ENCODE results near the gene RABL6.
"Not testable (repeated sequence)": the region's sequence is repeated elsewhere in the genome, so short reads cannot be mapped to it uniquely, and the experiment has no call there.

The RABL6 gene

DNA sequence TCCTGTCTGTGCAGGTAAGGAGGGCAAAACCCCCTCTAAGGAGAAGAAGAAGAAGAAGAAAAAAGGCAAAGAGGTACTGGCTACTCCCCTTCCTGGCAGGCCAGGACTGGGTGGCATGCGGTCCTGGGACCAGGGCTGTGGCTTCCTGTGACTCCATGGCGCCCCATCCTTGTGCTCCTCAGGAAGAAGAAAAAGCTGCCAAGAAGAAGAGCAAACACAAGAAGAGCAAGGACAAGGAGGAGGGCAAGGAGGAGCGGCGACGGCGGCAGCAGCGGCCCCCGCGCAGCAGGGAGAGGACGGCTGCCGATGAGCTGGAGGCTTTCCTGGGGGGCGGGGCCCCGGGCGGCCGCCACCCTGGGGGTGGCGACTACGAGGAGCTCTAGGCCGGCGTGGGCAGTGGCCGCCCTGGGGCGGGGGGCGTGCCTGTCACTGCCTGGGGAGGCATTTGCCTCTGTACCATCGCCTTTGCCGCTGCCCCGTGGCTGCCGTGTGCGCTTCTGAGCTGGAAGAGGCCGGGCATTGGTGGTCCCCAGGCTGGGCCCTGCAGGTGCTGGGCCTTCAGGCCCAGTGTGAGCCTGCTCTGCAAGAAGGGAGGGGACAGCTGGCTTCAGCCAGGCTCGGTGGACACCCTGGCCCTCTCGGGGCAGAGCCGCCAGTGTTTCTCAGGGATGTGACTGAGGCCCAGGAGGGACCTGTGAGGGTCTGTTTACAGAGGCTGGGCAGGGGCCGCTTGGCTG, 32.6 kb downstream of the RABL6 start:
- no peak overlapping the region for H3K4me3 ChIP-seq (ENCODE audit: control insufficient read depth, low read depth, low read length)
- no peak for DNase-seq (ENCODE audit: low read depth)
- TF ChIP-seq CTCF (IDR thresholded peaks at IDR 0.05; ENCODE audit: control insufficient read depth, insufficient read depth, low read depth, low read length, missing control alignments), result no peak

GRCh38 chr9:136840877-136841645, 33.3 kb downstream of the RABL6 start:
- H3K4me3 ChIP-seq (ENCODE audit: control insufficient read depth, low read depth, low read length), result no peak overlapping the region
- DNase-seq (ENCODE audit: low read depth), result no peak
- TF ChIP-seq CTCF (IDR thresholded peaks at IDR 0.05; ENCODE audit: control insufficient read depth, insufficient read depth, low read depth, low read length, missing control alignments), result no peak

DNA sequence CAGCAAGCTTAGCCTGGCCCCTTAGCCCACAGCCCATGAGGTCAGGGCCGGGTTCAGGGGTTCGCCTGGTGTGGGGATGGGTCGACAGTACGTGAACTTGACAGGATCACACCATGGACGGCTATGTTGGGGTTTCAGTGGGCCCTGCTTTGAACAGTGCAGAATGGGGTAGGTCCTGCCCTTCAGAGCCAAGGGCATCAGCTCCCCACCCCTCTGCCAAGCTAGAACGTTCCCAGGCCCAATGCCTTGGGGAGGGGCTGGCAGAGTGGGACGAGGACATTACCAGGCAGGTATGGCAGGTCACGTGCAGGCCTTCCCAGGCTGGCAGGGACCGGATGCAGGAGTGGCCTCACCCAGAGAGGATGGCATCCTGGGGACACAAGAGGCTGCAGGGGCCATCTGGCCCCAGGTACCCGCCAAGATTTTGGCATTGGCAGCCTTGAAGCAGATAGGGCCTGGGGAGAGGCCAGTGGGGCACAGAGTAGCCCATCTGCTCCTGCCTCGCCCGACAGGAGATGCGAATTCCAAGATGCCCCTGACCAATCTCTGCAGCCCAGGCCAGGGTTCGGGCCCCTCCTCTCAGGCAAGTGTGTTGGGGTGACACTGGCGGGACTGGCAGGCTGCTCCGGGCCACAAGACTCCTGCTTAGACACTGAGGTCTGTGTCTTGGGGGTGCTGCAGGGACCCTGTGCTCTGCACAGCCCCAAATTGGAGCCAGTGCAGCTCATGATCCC, 34.1 kb downstream of the RABL6 start:
- peak overlapping the region; percentile 75 for H3K4me3 ChIP-seq (ENCODE audit: control insufficient read depth, low read depth, low read length)
- DNase-seq (ENCODE audit: low read depth), result not testable (repeated sequence)

DNA sequence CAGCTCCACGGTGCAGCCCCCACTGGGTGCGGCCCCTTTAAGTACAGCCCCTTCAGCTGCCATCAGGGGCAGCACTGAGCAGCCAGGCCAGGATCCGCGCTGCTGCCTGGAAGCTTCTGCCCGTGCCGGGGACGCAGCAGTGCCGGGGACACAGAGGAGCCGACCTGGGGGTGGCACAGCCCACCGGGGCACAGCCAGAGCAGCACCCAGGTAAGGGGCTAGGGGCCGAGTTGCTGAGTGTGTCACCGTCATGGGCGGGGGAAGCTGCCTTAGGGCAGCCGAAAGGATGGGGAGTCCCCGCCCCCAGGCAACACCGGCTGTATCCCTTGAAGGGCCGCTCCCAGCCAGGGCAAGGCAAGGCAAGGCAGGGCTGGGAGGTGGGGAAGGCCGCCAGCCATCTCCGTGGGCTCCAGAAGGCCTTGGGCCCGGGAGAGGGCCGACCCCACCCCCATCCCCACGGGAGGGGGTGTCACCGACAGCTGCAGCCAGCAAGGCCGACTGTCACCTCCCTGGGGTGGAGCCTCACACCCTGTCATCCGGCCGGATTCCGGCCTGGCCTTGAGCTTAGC, 34.7 kb downstream of the RABL6 start, which contains the start of gene AJM1:
AJM1 (plus strand) TSS at position 99 of the 569 bp plus-strand sequence. CDS start 1,937 bp downstream, outside the sequence.
- H3K4me3 ChIP-seq (ENCODE audit: control insufficient read depth, low read depth, low read length), result peak within 1 kb of the TSS; percentile 75
- not testable (repeated sequence) for DNase-seq (ENCODE audit: low read depth)
- peak; percentile 91 for TF ChIP-seq CTCF (IDR thresholded peaks at IDR 0.05; ENCODE audit: control insufficient read depth, insufficient read depth, low read depth, low read length, missing control alignments)

DNA sequence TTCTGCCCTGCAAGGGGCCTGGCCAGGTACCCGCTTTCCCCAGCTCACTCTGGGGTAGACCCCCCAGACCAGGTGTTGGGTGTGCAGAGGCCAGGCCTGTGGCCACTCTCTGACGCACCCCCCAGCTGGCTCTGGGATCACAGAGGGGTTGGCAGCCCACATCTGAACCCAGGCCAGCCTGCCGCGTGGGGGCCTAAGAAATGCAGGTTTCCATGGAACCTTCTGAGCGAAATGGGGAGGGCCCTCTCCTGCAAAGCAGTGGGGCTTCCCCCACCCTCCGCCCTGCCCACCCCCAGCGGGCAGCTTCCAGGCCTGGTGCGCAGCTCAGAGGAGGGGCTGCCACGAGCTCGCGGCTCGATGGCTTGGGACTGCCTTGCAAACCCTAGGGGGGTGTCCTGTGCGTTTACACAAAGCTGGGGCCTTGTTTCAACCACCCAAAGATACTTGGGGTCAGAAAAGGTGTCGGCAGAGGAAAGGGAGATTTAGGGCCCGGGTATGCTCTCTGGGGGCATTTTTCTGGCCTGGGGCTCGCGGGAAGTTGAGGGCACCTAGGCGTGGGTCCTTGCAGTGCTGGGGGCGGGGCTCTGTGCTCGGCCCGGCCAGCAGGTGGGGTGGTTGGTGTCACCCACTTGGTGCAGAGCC, 35.5 kb downstream of the RABL6 start:
- H3K4me3 ChIP-seq (ENCODE audit: control insufficient read depth, low read depth, low read length), result peak overlapping the region; percentile 6
- not testable (repeated sequence) for DNase-seq (ENCODE audit: low read depth)

DNA sequence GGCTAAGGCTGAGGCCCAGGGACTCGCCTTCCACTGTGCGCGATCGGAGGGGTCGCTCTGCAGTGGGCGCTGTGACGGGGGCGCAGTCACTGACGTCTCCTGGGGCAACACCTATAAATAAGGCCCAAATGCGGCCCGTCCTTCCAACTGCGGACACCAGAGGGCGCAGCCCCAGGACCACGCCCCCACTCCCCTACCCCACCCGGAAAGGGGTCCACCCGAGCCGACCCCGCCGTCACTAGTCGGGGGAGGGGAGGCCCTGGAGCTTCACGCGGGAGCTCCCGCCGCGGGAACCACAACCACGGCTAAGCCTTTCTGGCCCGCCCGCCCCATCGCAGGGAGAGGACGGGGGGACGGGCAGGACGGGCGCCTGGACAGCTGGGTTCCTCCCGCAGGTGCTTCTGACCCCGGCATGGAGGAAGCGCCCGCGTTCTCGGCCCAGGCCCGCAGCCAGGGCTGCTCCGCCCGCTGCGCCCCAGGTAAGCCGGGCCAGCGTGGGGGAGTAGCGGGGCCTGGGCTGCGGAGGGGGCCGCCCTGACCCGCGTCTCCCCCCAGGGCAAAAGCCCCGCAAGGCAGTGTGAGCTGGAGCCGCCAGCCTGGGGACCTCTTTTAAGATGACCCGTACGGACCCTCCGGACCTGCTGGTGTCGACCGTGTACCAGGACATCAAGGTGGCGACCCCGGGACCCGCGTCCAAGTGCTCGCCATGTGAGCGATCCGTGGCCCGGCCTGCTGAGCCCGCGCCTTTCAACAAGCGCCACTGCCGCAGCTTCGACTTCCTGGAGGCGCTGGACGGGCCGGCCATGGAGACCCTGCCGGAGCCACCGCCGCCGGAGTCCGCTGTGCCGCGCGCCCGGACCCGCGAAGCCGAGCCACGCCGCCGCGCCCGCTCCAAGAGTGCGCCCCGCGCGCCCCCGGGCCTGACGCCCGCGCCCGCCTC, 36.3 kb downstream of the RABL6 start:
- TF ChIP-seq CTCF (IDR thresholded peaks at IDR 0.05; ENCODE audit: control insufficient read depth, insufficient read depth, low read depth, low read length, missing control alignments), result peak; percentile 57
- H3K4me3 ChIP-seq (ENCODE audit: control insufficient read depth, low read depth, low read length); DNase-seq (ENCODE audit: low read depth): not testable (repeated sequence)

Measured in AG09309 (cell line).